HCT116 (cell line): ENCODE results near the gene VMO1.

Experiments
- CTCF ChIP-seq, 3 experiments: fragments of 200-600 bp in 1 of 3; sonication (generic) in 1 of 3; IDR thresholded peaks in 2 of 3; conservative IDR thresholded peaks in 1 of 3; 2 replicates each; pipeline ENCODE4 v1.5.1; 2012 to 2017; ENCODE audit warnings: low read depth in 2 of 3, low read length in 2 of 3, antibody characterized with exemption in 1 of 3, borderline replicate concordance in 1 of 3, control low read depth in 1 of 3, mild to moderate bottlenecking in 1 of 3, mixed read lengths in 1 of 3, mixed run types in 1 of 3, moderate library complexity in 1 of 3; ENCODE audit not compliant: insufficient read depth in 1 of 3
- POLR2A ChIP-seq: IDR thresholded peaks from 2 replicates; pipeline ENCODE4 v1.7.0; 2011; ENCODE audit warnings: borderline replicate concordance; ENCODE audit not compliant: insufficient read depth, insufficient read length; ENCODE audit errors: extremely low read depth
- POLR2AphosphoS5 ChIP-seq: IDR thresholded peaks from 2 replicates; pipeline ENCODE4 v1.6.1; 2011; ENCODE audit warnings: mild to moderate bottlenecking, low read depth, low read length, moderate library complexity
- ZNF274 ChIP-seq: fragments of 200-500 bp; sonication (Bioruptor generic); IDR thresholded peaks from 2 replicates; pipeline ENCODE4 v1.6.1; 2014; ENCODE audit warnings: mild to moderate bottlenecking, low read depth, low read length, inconsistent platforms

DNA sequence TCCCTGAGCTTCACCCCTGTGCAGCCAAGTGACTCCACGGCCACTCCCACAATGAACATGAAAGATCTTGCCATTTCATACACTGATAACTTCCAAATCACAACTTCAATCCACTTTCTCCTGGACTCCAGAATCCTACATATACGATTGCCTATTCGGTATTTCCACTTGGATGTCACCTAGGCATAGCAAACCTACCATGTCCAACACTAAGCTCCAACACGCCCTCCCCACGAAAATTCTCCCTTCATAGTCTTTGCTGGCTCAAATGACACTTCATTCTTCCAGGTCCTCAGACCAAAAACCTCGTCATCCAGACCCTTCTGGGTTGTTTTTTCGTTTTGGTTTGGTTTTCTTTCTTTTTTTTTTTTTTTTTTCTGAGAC is 4.5 kb upstream of the VMO1 start:
- TF ChIP-seq POLR2A, result no peak
- no peak for TF ChIP-seq POLR2AphosphoS5
- no peak for TF ChIP-seq CTCF (IDR thresholded peaks at IDR 0.05 in 2 of 3, conservative IDR thresholded peaks at IDR 0.05 in 1 of 3; ENCODE audit: borderline replicate concordance in 1 of 3, insufficient read depth in 1 of 3, low read depth in 2 of 3, low read length in 2 of 3)
- TF ChIP-seq ZNF274, result no peak
